Esophagus muscularis mucosa (tissue), 3 donors: ENCODE data around the gene KIF2C.

ENCODE experiments used
- POLR2A ChIP-seq: fragments of 450-650 bp; IDR thresholded peaks from one replicate; pipeline ENCODE4 v1.6.1; 2017; ENCODE audit warnings: antibody characterized with exemption, moderate library complexity, mild to moderate bottlenecking, low read depth
- TF ChIP-seq, protein P1 (sequence below), 3 experiments: fragments of 200-600 bp in 2 of 3; fragments of 450-650 bp in 1 of 3; sonication (generic) in 2 of 3; IDR thresholded peaks; one replicate each; pipeline ENCODE4 v1.5.1; 2017 to 2019; ENCODE audit warnings: antibody characterized with exemption in 3 of 3, mild to moderate bottlenecking in 2 of 3, moderate library complexity in 1 of 3

DNA sequence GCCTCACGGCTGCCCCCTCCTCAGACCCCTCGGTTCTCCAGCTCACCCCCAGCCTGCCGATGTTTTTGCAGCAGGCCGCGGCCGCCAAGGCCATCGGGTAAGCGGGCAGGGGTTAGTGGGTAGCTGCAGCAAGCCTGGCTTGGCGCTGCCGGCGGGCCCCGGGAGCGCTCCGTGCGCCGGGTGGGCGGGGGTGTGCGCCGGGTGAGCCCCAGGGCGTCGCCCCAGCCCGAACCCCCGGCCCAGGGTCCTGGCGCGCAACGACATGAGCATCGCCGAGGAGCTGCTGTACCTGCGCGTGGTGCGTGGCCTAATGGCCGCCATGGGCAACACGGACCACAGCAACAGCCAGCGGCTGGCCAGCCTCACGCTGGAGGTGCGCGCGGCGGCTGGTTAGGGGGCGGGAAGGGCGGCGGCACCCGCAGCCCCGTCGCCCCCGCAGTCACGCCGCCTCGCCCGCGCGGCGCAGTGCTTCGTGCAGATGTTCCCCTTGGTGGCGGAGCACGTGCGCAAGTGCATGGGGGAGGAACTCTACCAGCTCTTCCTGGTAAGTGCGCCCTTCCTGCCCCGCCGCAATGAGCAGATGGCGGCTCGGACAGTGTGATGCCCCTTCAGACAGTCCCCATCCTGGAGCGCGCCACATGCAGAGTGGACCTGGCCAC lies 15.2 kb upstream of the KIF2C start:
- TF ChIP-seq POLR2A = no peak
- TF ChIP-seq, protein P1, sequence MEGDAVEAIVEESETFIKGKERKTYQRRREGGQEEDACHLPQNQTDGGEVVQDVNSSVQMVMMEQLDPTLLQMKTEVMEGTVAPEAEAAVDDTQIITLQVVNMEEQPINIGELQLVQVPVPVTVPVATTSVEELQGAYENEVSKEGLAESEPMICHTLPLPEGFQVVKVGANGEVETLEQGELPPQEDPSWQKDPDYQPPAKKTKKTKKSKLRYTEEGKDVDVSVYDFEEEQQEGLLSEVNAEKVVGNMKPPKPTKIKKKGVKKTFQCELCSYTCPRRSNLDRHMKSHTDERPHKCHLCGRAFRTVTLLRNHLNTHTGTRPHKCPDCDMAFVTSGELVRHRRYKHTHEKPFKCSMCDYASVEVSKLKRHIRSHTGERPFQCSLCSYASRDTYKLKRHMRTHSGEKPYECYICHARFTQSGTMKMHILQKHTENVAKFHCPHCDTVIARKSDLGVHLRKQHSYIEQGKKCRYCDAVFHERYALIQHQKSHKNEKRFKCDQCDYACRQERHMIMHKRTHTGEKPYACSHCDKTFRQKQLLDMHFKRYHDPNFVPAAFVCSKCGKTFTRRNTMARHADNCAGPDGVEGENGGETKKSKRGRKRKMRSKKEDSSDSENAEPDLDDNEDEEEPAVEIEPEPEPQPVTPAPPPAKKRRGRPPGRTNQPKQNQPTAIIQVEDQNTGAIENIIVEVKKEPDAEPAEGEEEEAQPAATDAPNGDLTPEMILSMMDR (IDR thresholded peaks at IDR 0.05) = no peak
